Hepatocyte (in vitro differentiated cells): ENCODE results near the gene TMEM237. TPM values are rescaled to one million over a fixed set of nuclear protein-coding genes. Genes with fewer than 3 reads are reported as not detected.

Experiments used
- DNase-seq: peaks from one replicate; pipeline ENCODE4 v3.0.0-alpha.2; 2016; ENCODE audit warnings: low spot score
- H2AFZ ChIP-seq: fragments of 200-600 bp; sonication (generic); 2 replicates; pipeline ENCODE4 v1.6.0; 2016; ENCODE audit warnings: antibody characterized with exemption, mild to moderate bottlenecking
- H3K27ac ChIP-seq: fragments of 200-600 bp; sonication (generic); 2 replicates; pipeline ENCODE4 v1.5.1; 2016; ENCODE audit warnings: mild to moderate bottlenecking
- H3K27me3 ChIP-seq: fragments of 200-600 bp; sonication (generic); 2 replicates; pipeline ENCODE4 v1.6.1; 2016
- H3K36me3 ChIP-seq: fragments of 200-600 bp; sonication (generic); replicated peaks from 2 replicates; pipeline ENCODE4 v1.5.1; 2016; ENCODE audit warnings: low read depth; ENCODE audit not compliant: insufficient read depth
- H3K4me1 ChIP-seq: fragments of 200-600 bp; sonication (generic); 2 replicates; pipeline ENCODE4 v1.5.1; 2016; ENCODE audit warnings: mild to moderate bottlenecking, moderate library complexity; ENCODE audit not compliant: insufficient read depth
- H3K4me2 ChIP-seq: fragments of 200-600 bp; sonication (generic); 2 replicates; pipeline ENCODE4 v1.6.0; 2016
- H3K4me3 ChIP-seq: fragments of 200-600 bp; sonication (generic); 2 replicates; pipeline ENCODE4 v1.5.1; 2016; ENCODE audit warnings: mild to moderate bottlenecking
- H3K79me2 ChIP-seq: fragments of 200-600 bp; sonication (generic); 2 replicates; pipeline ENCODE4 v1.6.0; 2017; ENCODE audit warnings: mild to moderate bottlenecking
- H3K9me2 ChIP-seq: fragments of 200-600 bp; sonication (generic); replicated peaks from 2 replicates; pipeline ENCODE4 v1.6.0; 2017; ENCODE audit warnings: mild to moderate bottlenecking; ENCODE audit not compliant: insufficient read depth
- H3K9me3 ChIP-seq: fragments of 200-600 bp; sonication (generic); 2 replicates; pipeline ENCODE4 v1.5.1; 2016; ENCODE audit warnings: low read depth, mild to moderate bottlenecking
- H4K20me1 ChIP-seq: fragments of 200-600 bp; sonication (generic); 2 replicates; pipeline ENCODE4 v1.6.0; 2016; ENCODE audit warnings: mild to moderate bottlenecking; ENCODE audit not compliant: insufficient read depth, poor library complexity, severe bottlenecking
- EZH2 ChIP-seq: fragments of 200-600 bp; sonication (generic); IDR thresholded peaks from 2 replicates; pipeline ENCODE4 v1.6.1; 2016; ENCODE audit warnings: antibody characterized with exemption, mild to moderate bottlenecking, borderline replicate concordance
- EZH2phosphoT487 ChIP-seq: fragments of 200-600 bp; sonication (generic); IDR thresholded peaks from one replicate; pipeline ENCODE4 v1.6.1; 2018; ENCODE audit warnings: antibody characterized with exemption, mild to moderate bottlenecking, low read depth, moderate library complexity; ENCODE audit not compliant: unreplicated experiment, severe bottlenecking
- WGBS: methylation state at CpG from one replicate; pipeline ENCODE4 v1.1.6; 2016; ENCODE audit warnings: low lambda C conversion rate; ENCODE audit errors: missing lambda C conversion rate; 5-methylcytosine and 5-hydroxymethylcytosine counted together
- polyA plus RNA-seq: library from polyadenylated mRNA; unstranded; fragments of >200 nt; fragmentation: Nextera tagmentation; extraction: Ambion mirVana; gene quantifications from 2 replicates; pipeline ENCODE4 v1.2.1, GENCODE V29; 2016
- total RNA-seq: library from RNA; depleted of rRNA; stranded (reverse); fragments of >200 nt; gene quantifications from 2 replicates; pipeline ENCODE4 v1.2.3, GENCODE V29; 2014
- TF ChIP-seq, protein P1 (sequence below): fragments of 200-600 bp; sonication (generic); IDR thresholded peaks from 2 replicates; pipeline ENCODE4 v1.5.1; 2016; ENCODE audit warnings: antibody characterized with exemption, mild to moderate bottlenecking; ENCODE audit not compliant: poor library complexity

Gene TMEM237
- total and polyA plus RNA-seq, 2 experiments from 2014 or later = 26.9 to 33.6 TPM

GRCh38 chr2:201653221-201653620 is 9.9 kb upstream of the TMEM237 start:
- H3K27me3 ChIP-seq = no peaks in the 10 kb centered on the region
- no peaks in the 10 kb centered on the region for H3K9me2 ChIP-seq
- H3K27ac ChIP-seq = no peak overlapping the region
- no peak overlapping the region for H2AFZ ChIP-seq
- H3K9me3 ChIP-seq = no peaks in the 10 kb centered on the region
- H3K4me1 ChIP-seq = no peaks in the 10 kb centered on the region
- 89% methylated on average over 6 of the region's 6 CpGs for WGBS
- H3K36me3 ChIP-seq = no peaks in the 10 kb centered on the region
- DNase-seq = no peak
- TF ChIP-seq EZH2phosphoT487 (no peak), EZH2 (no peak)
- TF ChIP-seq, protein P1, sequence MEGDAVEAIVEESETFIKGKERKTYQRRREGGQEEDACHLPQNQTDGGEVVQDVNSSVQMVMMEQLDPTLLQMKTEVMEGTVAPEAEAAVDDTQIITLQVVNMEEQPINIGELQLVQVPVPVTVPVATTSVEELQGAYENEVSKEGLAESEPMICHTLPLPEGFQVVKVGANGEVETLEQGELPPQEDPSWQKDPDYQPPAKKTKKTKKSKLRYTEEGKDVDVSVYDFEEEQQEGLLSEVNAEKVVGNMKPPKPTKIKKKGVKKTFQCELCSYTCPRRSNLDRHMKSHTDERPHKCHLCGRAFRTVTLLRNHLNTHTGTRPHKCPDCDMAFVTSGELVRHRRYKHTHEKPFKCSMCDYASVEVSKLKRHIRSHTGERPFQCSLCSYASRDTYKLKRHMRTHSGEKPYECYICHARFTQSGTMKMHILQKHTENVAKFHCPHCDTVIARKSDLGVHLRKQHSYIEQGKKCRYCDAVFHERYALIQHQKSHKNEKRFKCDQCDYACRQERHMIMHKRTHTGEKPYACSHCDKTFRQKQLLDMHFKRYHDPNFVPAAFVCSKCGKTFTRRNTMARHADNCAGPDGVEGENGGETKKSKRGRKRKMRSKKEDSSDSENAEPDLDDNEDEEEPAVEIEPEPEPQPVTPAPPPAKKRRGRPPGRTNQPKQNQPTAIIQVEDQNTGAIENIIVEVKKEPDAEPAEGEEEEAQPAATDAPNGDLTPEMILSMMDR = no peak
- no peaks in the 10 kb centered on the region for H3K79me2 ChIP-seq
- H3K4me2 ChIP-seq = no peak overlapping the region
- no peaks in the 10 kb centered on the region for H4K20me1 ChIP-seq
- no peak overlapping the region for H3K4me3 ChIP-seq

- Histone ChIP-seq H3K9me2 (no peaks in the 10 kb centered on the region), H3K4me3 (no peak overlapping the region), H3K9me3 (no peaks in the 10 kb centered on the region), H3K4me2 (no peak overlapping the region), H2AFZ (no peak overlapping the region), H3K27ac (no peak overlapping the region), H3K4me1 (no peaks in the 10 kb centered on the region), H3K79me2 (no peaks in the 10 kb centered on the region), H3K36me3 (no peaks in the 10 kb centered on the region), H3K27me3 (no peaks in the 10 kb centered on the region), H4K20me1 (no peaks in the 10 kb centered on the region)
- WGBS = 85% methylated on average over 2 of the region's 2 CpGs
- no peak for DNase-seq
- TF ChIP-seq, protein P1 = no peak
- TF ChIP-seq EZH2 (no peak), EZH2phosphoT487 (no peak)
These were observed 6.1 kb upstream of the TMEM237 start for GRCh38 chr2:201649442-201649841.

- Histone ChIP-seq H3K79me2 (no peaks in the 10 kb centered on the region), H3K27ac (no peak overlapping the region), H3K36me3 (no peaks in the 10 kb centered on the region), H3K4me1 (peaks cover 5% of the 10 kb centered on the region), H4K20me1 (no peaks in the 10 kb centered on the region), H2AFZ (no peak overlapping the region), H3K4me2 (no peak overlapping the region), H3K4me3 (no peak overlapping the region), H3K9me2 (no peaks in the 10 kb centered on the region), H3K9me3 (no peaks in the 10 kb centered on the region), H3K27me3 (no peaks in the 10 kb centered on the region)
- WGBS = 93% methylated on average over 5 of the region's 5 CpGs
- TF ChIP-seq EZH2phosphoT487 (no peak), EZH2 (no peak)
- TF ChIP-seq, protein P1 = no peak
- DNase-seq = no peak
These were observed 4.1 kb upstream of the TMEM237 start for GRCh38 chr2:201647431-201647830.

DNA sequence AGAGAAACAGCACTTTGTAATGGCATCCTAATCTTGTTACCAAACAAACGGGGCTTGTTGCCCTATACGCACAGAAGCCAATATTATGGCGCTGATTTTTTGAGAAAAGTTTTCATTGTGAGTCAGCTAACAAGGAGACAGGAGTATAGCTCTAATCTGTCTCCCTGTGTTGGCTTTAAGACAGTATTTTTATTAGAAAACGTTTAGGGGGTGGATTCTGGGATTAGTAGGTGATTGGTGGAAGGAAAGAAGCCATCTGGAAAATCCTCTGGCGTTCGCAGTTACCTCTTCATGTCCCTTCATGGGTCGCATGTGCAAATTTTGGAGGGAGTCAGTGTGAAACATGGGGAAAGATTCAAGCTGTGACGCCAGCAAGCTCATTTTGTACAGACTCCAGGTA is 698 bp upstream of the TMEM237 start:
- H3K27me3 ChIP-seq = no peaks in the 10 kb centered on the region
- no peak for TF ChIP-seq EZH2
- TF ChIP-seq EZH2phosphoT487 = no peak
- TF ChIP-seq, protein P1 = no peak
- H3K9me2 ChIP-seq = no peaks in the 10 kb centered on the region
- H4K20me1 ChIP-seq = no peaks in the 10 kb centered on the region
- 47% methylated on average over 8 of the region's 8 CpGs for WGBS
- H3K4me3 ChIP-seq = no peak overlapping the region
- H3K27ac ChIP-seq = peak overlapping the region; percentile 97
- H2AFZ ChIP-seq = peak overlapping the region; percentile 90
- H3K4me1 ChIP-seq = peaks cover 5% of the 10 kb centered on the region
- H3K36me3 ChIP-seq = no peaks in the 10 kb centered on the region
- H3K4me2 ChIP-seq = peak overlapping the region; percentile 86
- no peak for DNase-seq
- H3K9me3 ChIP-seq = no peaks in the 10 kb centered on the region
- peaks cover 8% of the 10 kb centered on the region for H3K79me2 ChIP-seq
